Gastrocnemius medialis (tissue), 4 donors: ENCODE data around the gene SLC38A7. TPM values are rescaled to one million over a fixed set of nuclear protein-coding genes. Genes with fewer than 3 reads are reported as not detected.
A peak's percentile ranks its signal among the peaks of the same experiment; 100 is the strongest.
"Not testable (repeated sequence)": the region's sequence is repeated elsewhere in the genome, so short reads cannot be mapped to it uniquely, and the experiment has no call there.

Experiments used
- ATAC-seq, 2 donors: fragments of 150-250 bp; one replicate each; pipeline ENCODE4 v1.9.1; 2016
- DNase-seq, 2 donors: peaks; one replicate each; pipeline ENCODE4 v3.0.0-alpha.2; 2019
- H3K27ac ChIP-seq, 4 donors: fragments of 200-600 bp; sonication (generic); 1 replicate in 1 of 4; 2 replicates in 3 of 4; pipeline ENCODE4 v1.5.1; 2016 to 2018; ENCODE audit warnings: mild to moderate bottlenecking in 2 of 4, moderate library complexity in 1 of 4
- H3K27me3 ChIP-seq, 3 donors: fragments of 200-600 bp; sonication (generic) in 2 of 3; 1 replicate in 1 of 3; 2 replicates in 2 of 3; pipeline versions ENCODE4 v1.5.1 to v1.6.0; 2016 to 2019; ENCODE audit warnings: mild to moderate bottlenecking in 1 of 3, moderate library complexity in 1 of 3
- H3K36me3 ChIP-seq, 2 donors: fragments of 200-600 bp; sonication (generic) in 1 of 2; one replicate each; pipeline ENCODE4 v1.5.1; 2017 to 2018
- H3K4me1 ChIP-seq, 2 donors: fragments of 200-600 bp; sonication (generic) in 1 of 2; one replicate each; pipeline ENCODE4 v1.5.1; 2016 to 2017; ENCODE audit warnings: mild to moderate bottlenecking in 2 of 2
- H3K4me3 ChIP-seq, 4 donors: fragments of 200-600 bp; sonication (generic) in 3 of 4; 1 replicate in 1 of 4; 2 replicates in 3 of 4; pipeline ENCODE4 v1.5.1; 2016 to 2019; ENCODE audit warnings: mild to moderate bottlenecking in 2 of 4
- H3K9me3 ChIP-seq, 3 donors: fragments of 200-600 bp; sonication (generic) in 2 of 3; 1 replicate in 1 of 3; 2 replicates in 2 of 3; pipeline ENCODE4 v1.5.1; 2016 to 2019
- POLR2A ChIP-seq, 2 donors: fragments of 450-650 bp; IDR thresholded peaks; one replicate each; pipeline ENCODE4 v1.6.1; 2017; ENCODE audit warnings: antibody characterized with exemption in 2 of 2, mild to moderate bottlenecking in 2 of 2, moderate library complexity in 2 of 2
- in situ Hi-C, 4 donors: fragments of 200-750 bp; cut with MboI; loops; one replicate each; pipeline versions ENCODE4 v1.15.0 to v1.8.0; 2017; ENCODE audit warnings: low sequenced_read_pairs in 4 of 4
- intact Hi-C: fragments of 100-400 bp; cut with DNase I; formaldehyde crosslinking; loops from one replicate; pipeline ENCODE4 v1.15.1; 2023; ENCODE audit warnings: low total_unique reads
- total RNA-seq, 4 donors: library from RNA; depleted of rRNA; stranded (reverse); fragments of >200 nt; gene quantifications; one replicate each; pipeline versions ENCODE4 v1.1.0 to v1.2.3, GENCODE V29; 2016
- TF ChIP-seq, protein P1 (sequence below), 5 experiments: fragments of 450-650 bp in 3 of 5; fragments of 200-600 bp in 2 of 5; sonication (generic) in 2 of 5; IDR thresholded peaks in 4 of 5; conservative IDR thresholded peaks in 1 of 5; 1 replicate in 4 of 5; 2 replicates in 1 of 5; pipeline ENCODE4 v1.5.1; 2016 to 2019; ENCODE audit warnings: antibody characterized with exemption in 5 of 5, mild to moderate bottlenecking in 3 of 5, moderate library complexity in 3 of 5

Gene SLC38A7
- total RNA-seq, 4 donors from 2014 or later: 6.8 to 12.2 (median 9.1) TPM

GRCh38 chr16:58670946-58671583, 13.5 kb downstream of the SLC38A7 start:
- peaks cover 0 to 61% of the 10 kb centered on the region in 2 donors for H3K36me3 ChIP-seq

DNA sequence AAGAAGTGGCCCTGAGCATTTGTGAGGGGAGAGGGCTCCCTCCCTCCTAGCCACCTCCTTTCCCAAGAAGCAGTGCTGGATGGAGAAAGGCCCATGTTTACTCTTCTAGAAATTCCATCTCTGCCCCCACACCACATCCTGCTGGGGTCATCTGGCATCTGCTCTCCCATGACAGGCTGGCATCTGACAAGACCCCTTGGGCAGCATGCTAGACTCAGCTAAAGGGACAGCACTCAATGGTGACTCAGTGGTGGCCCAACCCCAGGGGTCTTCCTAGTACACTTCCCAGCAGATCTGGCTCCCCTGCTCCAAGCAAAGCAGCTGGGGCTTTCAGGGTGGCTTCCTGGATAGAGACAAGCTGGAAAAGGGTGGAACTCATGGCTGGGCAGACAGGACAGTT, 14.4 kb downstream of the SLC38A7 start:
- Histone ChIP-seq H3K4me1 (no peaks in the 10 kb centered on the region), H3K9me3 (no peaks in the 10 kb centered on the region), H3K36me3 (peaks cover 0 to 55% of the 10 kb centered on the region in 2 donors), H3K27ac (no peak overlapping the region), H3K4me3 (no peak overlapping the region), H3K27me3 (no peaks in the 10 kb centered on the region)
- in situ Hi-C loops (loop anchor here in 2 of 4 donors (25.0 kb wide), 2 partner anchors 158 to 333 kb away; partner anchors contain the start of genes NDRG4 (in 1 of the 2) and SETD6 (in 1 of the 2)), intact Hi-C loops (no loop called here)
- DNase-seq: no peak
- TF ChIP-seq, protein P1, sequence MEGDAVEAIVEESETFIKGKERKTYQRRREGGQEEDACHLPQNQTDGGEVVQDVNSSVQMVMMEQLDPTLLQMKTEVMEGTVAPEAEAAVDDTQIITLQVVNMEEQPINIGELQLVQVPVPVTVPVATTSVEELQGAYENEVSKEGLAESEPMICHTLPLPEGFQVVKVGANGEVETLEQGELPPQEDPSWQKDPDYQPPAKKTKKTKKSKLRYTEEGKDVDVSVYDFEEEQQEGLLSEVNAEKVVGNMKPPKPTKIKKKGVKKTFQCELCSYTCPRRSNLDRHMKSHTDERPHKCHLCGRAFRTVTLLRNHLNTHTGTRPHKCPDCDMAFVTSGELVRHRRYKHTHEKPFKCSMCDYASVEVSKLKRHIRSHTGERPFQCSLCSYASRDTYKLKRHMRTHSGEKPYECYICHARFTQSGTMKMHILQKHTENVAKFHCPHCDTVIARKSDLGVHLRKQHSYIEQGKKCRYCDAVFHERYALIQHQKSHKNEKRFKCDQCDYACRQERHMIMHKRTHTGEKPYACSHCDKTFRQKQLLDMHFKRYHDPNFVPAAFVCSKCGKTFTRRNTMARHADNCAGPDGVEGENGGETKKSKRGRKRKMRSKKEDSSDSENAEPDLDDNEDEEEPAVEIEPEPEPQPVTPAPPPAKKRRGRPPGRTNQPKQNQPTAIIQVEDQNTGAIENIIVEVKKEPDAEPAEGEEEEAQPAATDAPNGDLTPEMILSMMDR (IDR thresholded peaks at IDR 0.05 in 4 of 5, conservative IDR thresholded peaks at IDR 0.05 in 1 of 5): no peak
- no peak for TF ChIP-seq POLR2A (IDR thresholded peaks at IDR 0.05)
- ATAC-seq: no peak

More at GRCh38 chr16:58670946-58671583, 13.5 kb downstream of the SLC38A7 start:
- Histone ChIP-seq H3K4me1 (no peaks in the 10 kb centered on the region), H3K27ac (no peak overlapping the region), H3K9me3 (no peaks in the 10 kb centered on the region), H3K27me3 (no peaks in the 10 kb centered on the region), H3K4me3 (no peak overlapping the region)
- ATAC-seq (no peak), DNase-seq (no peak)
- in situ Hi-C loops (loop anchor here in 2 of 4 donors (25.0 kb wide), 2 partner anchors 159 to 334 kb away; partner anchors contain the start of genes NDRG4 (in 1 of the 2) and SETD6 (in 1 of the 2)), intact Hi-C loops (no loop called here)
- TF ChIP-seq, protein P1 (IDR thresholded peaks at IDR 0.05 in 4 of 5, conservative IDR thresholded peaks at IDR 0.05 in 1 of 5): no peak
- TF ChIP-seq POLR2A (IDR thresholded peaks at IDR 0.05): no peak

- DNase-seq: no peak
- intact Hi-C loops: no loop called here
- TF ChIP-seq, protein P1 (IDR thresholded peaks at IDR 0.05 in 4 of 5, conservative IDR thresholded peaks at IDR 0.05 in 1 of 5): no peak
- TF ChIP-seq POLR2A (IDR thresholded peaks at IDR 0.05): no peak
- Histone ChIP-seq H3K4me3 (no peak overlapping the region), H3K4me1 (no peaks in the 10 kb centered on the region), H3K9me3 (no peaks in the 10 kb centered on the region), H3K27me3 (no peaks in the 10 kb centered on the region), H3K36me3 (peaks cover 0 to 30% of the 10 kb centered on the region in 2 donors), H3K27ac (no peak overlapping the region)
- no peak for ATAC-seq
- in situ Hi-C loops: loop anchor here in 3 of 4 donors (10.0 to 25.0 kb wide), 3 partner anchors 153 to 330 kb away; partner anchors contain the start of genes NDRG4 (in 1 of the 3) and SETD6 (in 1 of the 3)
Observed at GRCh38 chr16:58665200-58665599, 19.4 kb downstream of the SLC38A7 start.

DNA sequence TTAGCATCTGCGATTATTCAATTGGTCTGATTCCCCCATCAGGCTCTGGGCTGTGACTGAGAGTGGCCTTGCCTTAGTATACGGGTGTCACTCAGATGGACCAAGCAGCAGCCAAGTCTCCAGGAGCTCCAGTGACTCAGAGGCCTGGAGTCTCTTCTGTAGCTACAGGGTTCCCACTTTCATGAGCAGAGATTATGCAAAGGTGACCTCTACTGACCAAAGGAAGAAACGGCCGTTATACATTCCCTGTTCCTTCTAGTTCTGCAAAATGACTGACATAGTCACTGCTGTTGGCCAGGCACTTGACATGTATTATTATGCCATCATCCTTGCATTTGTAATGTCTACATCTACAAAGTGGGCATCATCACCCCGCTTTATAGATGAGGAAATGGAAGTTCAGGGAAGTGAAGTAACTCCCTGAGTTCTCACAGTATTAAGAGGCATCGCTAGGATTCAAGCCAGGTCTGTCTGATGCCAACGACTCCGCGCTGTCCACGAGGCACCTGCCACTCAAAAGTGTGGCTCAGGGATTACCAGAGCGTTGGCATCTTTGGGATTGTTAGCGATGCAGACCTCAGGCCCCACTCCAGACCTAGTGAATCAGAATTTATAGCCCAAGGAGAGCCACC, 23.3 kb downstream of the SLC38A7 start:
- Histone ChIP-seq H3K4me3 (no peak overlapping the region), H3K4me1 (no peaks in the 10 kb centered on the region), H3K27ac (no peak overlapping the region), H3K9me3 (no peaks in the 10 kb centered on the region), H3K27me3 (no peaks in the 10 kb centered on the region), H3K36me3 (no peaks in the 10 kb centered on the region)
- DNase-seq (peak; percentile 58 to 77), ATAC-seq (peak; percentile 100)
- intact Hi-C loops (loop anchor here (1.0 to 2.0 kb wide), 3 partner anchors 71 to 325 kb away; no protein-coding TSS in a partner anchor), in situ Hi-C loops (loop anchor here in 3 of 4 donors (10.0 to 25.0 kb wide), 3 partner anchors 149 to 327 kb away; partner anchors contain the start of genes NDRG4 (in 1 of the 3) and SETD6 (in 1 of the 3))
- TF ChIP-seq POLR2A (IDR thresholded peaks at IDR 0.05): no peak
- TF ChIP-seq, protein P1 (IDR thresholded peaks at IDR 0.05 in 4 of 5, conservative IDR thresholded peaks at IDR 0.05 in 1 of 5): peak in 4 of 5 experiments; percentile 36 to 55 (median 46)

DNA sequence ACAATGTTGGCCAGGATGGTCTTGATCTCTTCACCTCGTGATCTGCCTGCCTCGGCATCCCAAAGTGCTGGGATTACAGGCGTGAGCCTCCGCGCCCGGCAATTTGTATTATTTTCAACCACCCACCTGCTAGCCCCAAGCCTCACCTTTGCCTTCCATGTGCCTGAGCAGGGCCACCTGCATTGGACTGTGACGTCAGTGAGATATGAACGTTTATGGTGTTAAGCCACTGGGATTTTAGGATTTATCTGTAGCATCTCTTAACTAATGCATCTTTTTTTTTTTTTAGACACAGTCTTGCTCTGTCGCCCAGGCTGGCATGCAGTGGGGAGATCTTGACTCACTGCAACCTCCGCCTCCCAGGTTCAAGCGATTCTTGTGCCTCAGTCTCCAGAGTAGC, 24.7 kb downstream of the SLC38A7 start:
- not testable (repeated sequence) for H3K36me3 ChIP-seq, H3K4me3 ChIP-seq, H3K27me3 ChIP-seq, DNase-seq, H3K4me1 ChIP-seq, ATAC-seq, H3K9me3 ChIP-seq, H3K27ac ChIP-seq
- intact Hi-C loops: loop anchor here (2.0 kb wide), 1 partner anchor 73 kb away; no protein-coding TSS in a partner anchor
- in situ Hi-C loops: loop anchor here (10.0 to 25.0 kb wide), 4 partner anchors 148 to 325 kb away; partner anchors contain the start of genes NDRG4 (in 1 of the 4) and SETD6 (in 1 of the 4)
